Fibroblast of mammary gland (primary cell): ENCODE results near the gene LHX1.

Source experiments
- DNase-seq: peaks from one replicate; pipeline ENCODE4 v3.0.0-alpha.2; 2010; ENCODE audit warnings: low read depth
- H3K4me3 ChIP-seq: 2 replicates; pipeline ENCODE4 v1.5.1; 2011; ENCODE audit warnings: low read depth, mild to moderate bottlenecking, low read length, moderate library complexity; ENCODE audit not compliant: control insufficient read depth
- CTCF ChIP-seq: conservative IDR thresholded peaks from 2 replicates; pipeline ENCODE4 v1.5.1; 2011; ENCODE audit warnings: low read depth, low read length, inconsistent platforms; ENCODE audit not compliant: control insufficient read depth, insufficient read depth

The LHX1 gene

GRCh38 chr17:36936455-36937000, 747 bp upstream of the LHX1 start:
- H3K4me3 ChIP-seq, result no peak overlapping the region
- no peak for DNase-seq
- no peak for TF ChIP-seq CTCF

GRCh38 chr17:36937959-36938565, 787 bp downstream of the LHX1 start:
- TF ChIP-seq CTCF, result no peak
- peak; percentile 16 for DNase-seq
- no peak overlapping the region for H3K4me3 ChIP-seq

GRCh38 chr17:36938566-36939051, 1.3 kb downstream of the LHX1 start:
- no peak overlapping the region for H3K4me3 ChIP-seq
- DNase-seq, result no peak
- no peak for TF ChIP-seq CTCF

- H3K4me3 ChIP-seq, result no peak overlapping the region
- DNase-seq, result no peak
- no peak for TF ChIP-seq CTCF
These were observed 2.0 kb downstream of the LHX1 start for GRCh38 chr17:36939052-36939801.

- no peak for DNase-seq
- H3K4me3 ChIP-seq, result no peak overlapping the region
- no peak for TF ChIP-seq CTCF
These were observed 2.6 kb downstream of the LHX1 start for GRCh38 chr17:36939802-36940312.

- no peak for TF ChIP-seq CTCF
- H3K4me3 ChIP-seq, result no peak overlapping the region
- no peak for DNase-seq
These were observed 3.3 kb downstream of the LHX1 start for GRCh38 chr17:36940313-36941264.
